ENCODE data around the gene GPA33.

The GPA33 gene

DNA sequence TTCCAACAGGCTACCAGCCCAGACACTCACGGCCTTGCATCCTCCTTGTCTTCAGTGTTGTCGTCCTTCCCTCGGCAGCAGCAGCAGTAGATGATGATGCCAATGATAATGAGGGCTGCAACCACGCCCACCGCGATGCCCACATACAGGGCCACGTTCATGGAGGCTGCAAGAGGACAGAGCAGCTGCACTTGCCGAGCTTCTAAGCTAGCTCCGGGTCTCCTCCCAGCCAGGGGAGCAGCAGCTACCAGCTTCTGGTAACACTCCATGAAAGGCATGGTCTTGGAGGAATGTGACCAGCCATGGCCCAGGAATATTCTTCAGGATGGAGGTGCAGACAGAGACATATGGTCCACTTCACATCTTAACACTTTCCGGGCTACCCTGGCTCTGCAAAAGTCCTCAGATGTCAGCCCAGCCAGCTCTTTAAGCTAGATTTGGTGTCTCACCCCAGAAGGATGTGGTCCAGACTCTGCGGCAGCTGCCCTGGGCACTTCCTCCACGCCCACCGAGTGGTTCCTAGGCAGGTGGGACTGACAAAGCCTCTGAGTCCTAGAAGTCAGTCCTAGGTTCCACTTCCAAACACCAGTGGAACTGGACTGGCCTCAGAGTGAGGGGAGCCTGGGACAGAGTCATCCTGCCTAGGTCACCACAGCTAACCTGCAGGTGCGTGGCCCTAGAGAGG, 35.1 kb downstream of the GPA33 start:
- ChIA-PET CTCF (interaction anchor here (2.3 to 16.2 kb wide), 2 partner anchors 144 to 485 kb away, joined by 5 to 702 read pairs; no protein-coding TSS in a partner anchor), POLR2A (no interaction called here)
- H3K27ac ChIP-seq (ENCODE audit: extremely low read depth, low read depth, low read length), result no peak overlapping the region
- no peak overlapping the region for H3K4me3 ChIP-seq (ENCODE audit: low read depth, low read length)
- no peaks in the 10 kb centered on the region for H3K4me1 ChIP-seq (ENCODE audit: control insufficient read depth, insufficient read depth, low read length)
- H3K9me3 ChIP-seq (ENCODE audit: control insufficient read depth, insufficient read depth, low read depth, low read length), result no peaks in the 10 kb centered on the region
- no peaks in the 10 kb centered on the region for H3K36me3 ChIP-seq (ENCODE audit: control insufficient read depth in 2 of 2, insufficient read depth in 1 of 2, low read length in 2 of 2)
- TF ChIP-seq, protein P1, sequence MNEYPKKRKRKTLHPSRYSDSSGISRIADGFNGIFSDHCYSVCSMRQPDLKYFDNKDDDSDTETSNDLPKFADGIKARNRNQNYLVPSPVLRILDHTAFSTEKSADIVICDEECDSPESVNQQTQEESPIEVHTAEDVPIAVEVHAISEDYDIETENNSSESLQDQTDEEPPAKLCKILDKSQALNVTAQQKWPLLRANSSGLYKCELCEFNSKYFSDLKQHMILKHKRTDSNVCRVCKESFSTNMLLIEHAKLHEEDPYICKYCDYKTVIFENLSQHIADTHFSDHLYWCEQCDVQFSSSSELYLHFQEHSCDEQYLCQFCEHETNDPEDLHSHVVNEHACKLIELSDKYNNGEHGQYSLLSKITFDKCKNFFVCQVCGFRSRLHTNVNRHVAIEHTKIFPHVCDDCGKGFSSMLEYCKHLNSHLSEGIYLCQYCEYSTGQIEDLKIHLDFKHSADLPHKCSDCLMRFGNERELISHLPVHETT (tag by site-specific recombination; IDR thresholded peaks at IDR 0.05), result no peak
- TF ChIP-seq ZSCAN16 (tag by site-specific recombination; IDR thresholded peaks at IDR 0.05), result no peak
- no peak for TF ChIP-seq ZBTB1 (tag by site-specific recombination; IDR thresholded peaks at IDR 0.05)
- TF ChIP-seq, protein P2, sequence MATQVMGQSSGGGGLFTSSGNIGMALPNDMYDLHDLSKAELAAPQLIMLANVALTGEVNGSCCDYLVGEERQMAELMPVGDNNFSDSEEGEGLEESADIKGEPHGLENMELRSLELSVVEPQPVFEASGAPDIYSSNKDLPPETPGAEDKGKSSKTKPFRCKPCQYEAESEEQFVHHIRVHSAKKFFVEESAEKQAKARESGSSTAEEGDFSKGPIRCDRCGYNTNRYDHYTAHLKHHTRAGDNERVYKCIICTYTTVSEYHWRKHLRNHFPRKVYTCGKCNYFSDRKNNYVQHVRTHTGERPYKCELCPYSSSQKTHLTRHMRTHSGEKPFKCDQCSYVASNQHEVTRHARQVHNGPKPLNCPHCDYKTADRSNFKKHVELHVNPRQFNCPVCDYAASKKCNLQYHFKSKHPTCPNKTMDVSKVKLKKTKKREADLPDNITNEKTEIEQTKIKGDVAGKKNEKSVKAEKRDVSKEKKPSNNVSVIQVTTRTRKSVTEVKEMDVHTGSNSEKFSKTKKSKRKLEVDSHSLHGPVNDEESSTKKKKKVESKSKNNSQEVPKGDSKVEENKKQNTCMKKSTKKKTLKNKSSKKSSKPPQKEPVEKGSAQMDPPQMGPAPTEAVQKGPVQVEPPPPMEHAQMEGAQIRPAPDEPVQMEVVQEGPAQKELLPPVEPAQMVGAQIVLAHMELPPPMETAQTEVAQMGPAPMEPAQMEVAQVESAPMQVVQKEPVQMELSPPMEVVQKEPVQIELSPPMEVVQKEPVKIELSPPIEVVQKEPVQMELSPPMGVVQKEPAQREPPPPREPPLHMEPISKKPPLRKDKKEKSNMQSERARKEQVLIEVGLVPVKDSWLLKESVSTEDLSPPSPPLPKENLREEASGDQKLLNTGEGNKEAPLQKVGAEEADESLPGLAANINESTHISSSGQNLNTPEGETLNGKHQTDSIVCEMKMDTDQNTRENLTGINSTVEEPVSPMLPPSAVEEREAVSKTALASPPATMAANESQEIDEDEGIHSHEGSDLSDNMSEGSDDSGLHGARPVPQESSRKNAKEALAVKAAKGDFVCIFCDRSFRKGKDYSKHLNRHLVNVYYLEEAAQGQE (tag by site-specific recombination; IDR thresholded peaks at IDR 0.05), result no peak
- TF ChIP-seq GFI1B (tag by site-specific recombination; IDR thresholded peaks at IDR 0.05), result no peak
- TF ChIP-seq ZFP69B (tag by site-specific recombination; IDR thresholded peaks at IDR 0.05), result no peak
- TF ChIP-seq ZNF677 (tag by site-specific recombination; IDR thresholded peaks at IDR 0.05), result no peak
- TF ChIP-seq ZNF292 (tag by site-specific recombination; IDR thresholded peaks at IDR 0.05; ENCODE audit: borderline replicate concordance, low read depth), result no peak
- TF ChIP-seq ZNF366 (tag by site-specific recombination; conservative IDR thresholded peaks at IDR 0.05), result no peak
- TF ChIP-seq, protein P3, sequence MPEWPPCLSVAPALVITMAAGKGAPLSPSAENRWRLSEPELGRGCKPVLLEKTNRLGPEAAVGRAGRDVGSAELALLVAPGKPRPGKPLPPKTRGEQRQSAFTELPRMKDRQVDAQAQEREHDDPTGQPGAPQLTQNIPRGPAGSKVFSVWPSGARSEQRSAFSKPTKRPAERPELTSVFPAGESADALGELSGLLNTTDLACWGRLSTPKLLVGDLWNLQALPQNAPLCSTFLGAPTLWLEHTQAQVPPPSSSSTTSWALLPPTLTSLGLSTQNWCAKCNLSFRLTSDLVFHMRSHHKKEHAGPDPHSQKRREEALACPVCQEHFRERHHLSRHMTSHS (tag by site-specific recombination; IDR thresholded peaks at IDR 0.05), result no peak
- TF ChIP-seq ZNF623 (tag by site-specific recombination; IDR thresholded peaks at IDR 0.05), result no peak
- no peak for TF ChIP-seq HOXA7 (CRISPR knock-in tag; IDR thresholded peaks at IDR 0.05; ENCODE audit: borderline replicate concordance)
- no peak for TF ChIP-seq ZNF654 (tag by site-specific recombination; IDR thresholded peaks at IDR 0.05; ENCODE audit: low read depth)
- TF ChIP-seq ZNF184 (tag by site-specific recombination; IDR thresholded peaks at IDR 0.05), result no peak
- TF ChIP-seq ZNF555 (tag by site-specific recombination; conservative IDR thresholded peaks at IDR 0.05), result no peak
- TF ChIP-seq, protein P4, sequence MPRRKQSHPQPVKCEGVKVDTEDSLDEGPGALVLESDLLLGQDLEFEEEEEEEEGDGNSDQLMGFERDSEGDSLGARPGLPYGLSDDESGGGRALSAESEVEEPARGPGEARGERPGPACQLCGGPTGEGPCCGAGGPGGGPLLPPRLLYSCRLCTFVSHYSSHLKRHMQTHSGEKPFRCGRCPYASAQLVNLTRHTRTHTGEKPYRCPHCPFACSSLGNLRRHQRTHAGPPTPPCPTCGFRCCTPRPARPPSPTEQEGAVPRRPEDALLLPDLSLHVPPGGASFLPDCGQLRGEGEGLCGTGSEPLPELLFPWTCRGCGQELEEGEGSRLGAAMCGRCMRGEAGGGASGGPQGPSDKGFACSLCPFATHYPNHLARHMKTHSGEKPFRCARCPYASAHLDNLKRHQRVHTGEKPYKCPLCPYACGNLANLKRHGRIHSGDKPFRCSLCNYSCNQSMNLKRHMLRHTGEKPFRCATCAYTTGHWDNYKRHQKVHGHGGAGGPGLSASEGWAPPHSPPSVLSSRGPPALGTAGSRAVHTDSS (tag by site-specific recombination; IDR thresholded peaks at IDR 0.05), result no peak
- TF ChIP-seq, protein P5, sequence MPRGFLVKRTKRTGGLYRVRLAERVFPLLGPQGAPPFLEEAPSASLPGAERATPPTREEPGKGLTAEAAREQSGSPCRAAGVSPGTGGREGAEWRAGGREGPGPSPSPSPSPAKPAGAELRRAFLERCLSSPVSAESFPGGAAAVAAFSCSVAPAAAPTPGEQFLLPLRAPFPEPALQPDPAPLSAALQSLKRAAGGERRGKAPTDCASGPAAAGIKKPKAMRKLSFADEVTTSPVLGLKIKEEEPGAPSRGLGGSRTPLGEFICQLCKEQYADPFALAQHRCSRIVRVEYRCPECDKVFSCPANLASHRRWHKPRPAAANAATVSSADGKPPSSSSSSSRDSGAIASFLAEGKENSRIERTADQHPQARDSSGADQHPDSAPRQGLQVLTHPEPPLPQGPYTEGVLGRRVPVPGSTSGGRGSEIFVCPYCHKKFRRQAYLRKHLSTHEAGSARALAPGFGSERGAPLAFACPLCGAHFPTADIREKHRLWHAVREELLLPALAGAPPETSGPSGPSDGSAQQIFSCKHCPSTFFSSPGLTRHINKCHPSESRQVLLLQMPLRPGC (tag by site-specific recombination; IDR thresholded peaks at IDR 0.05), result no peak
- TF ChIP-seq, protein P6, sequence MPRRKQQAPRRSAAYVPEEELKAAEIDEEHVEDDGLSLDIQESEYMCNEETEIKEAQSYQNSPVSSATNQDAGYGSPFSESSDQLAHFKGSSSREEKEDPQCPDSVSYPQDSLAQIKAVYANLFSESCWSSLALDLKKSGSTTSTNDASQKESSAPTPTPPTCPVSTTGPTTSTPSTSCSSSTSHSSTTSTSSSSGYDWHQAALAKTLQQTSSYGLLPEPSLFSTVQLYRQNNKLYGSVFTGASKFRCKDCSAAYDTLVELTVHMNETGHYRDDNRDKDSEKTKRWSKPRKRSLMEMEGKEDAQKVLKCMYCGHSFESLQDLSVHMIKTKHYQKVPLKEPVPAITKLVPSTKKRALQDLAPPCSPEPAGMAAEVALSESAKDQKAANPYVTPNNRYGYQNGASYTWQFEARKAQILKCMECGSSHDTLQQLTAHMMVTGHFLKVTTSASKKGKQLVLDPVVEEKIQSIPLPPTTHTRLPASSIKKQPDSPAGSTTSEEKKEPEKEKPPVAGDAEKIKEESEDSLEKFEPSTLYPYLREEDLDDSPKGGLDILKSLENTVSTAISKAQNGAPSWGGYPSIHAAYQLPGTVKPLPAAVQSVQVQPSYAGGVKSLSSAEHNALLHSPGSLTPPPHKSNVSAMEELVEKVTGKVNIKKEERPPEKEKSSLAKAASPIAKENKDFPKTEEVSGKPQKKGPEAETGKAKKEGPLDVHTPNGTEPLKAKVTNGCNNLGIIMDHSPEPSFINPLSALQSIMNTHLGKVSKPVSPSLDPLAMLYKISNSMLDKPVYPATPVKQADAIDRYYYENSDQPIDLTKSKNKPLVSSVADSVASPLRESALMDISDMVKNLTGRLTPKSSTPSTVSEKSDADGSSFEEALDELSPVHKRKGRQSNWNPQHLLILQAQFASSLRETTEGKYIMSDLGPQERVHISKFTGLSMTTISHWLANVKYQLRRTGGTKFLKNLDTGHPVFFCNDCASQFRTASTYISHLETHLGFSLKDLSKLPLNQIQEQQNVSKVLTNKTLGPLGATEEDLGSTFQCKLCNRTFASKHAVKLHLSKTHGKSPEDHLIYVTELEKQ (tag by site-specific recombination; IDR thresholded peaks at IDR 0.05; ENCODE audit: borderline replicate concordance), result no peak
